ENCODE data around the gene GLIS1. TPM values are rescaled to one million over a fixed set of nuclear protein-coding genes. Genes with fewer than 3 reads are reported as not detected.
"Not testable (repeated sequence)": the region's sequence is repeated elsewhere in the genome, so short reads cannot be mapped to it uniquely, and the experiment has no call there.

GLIS1 gene
- polyA plus RNA-seq, 1 donor from 2014 or later = not detected

- H3K79me2 ChIP-seq (replicated peaks; ENCODE audit: insufficient read depth, low read length); H3K27ac ChIP-seq (ENCODE audit: low read length); H3K9me2 ChIP-seq (ENCODE audit: insufficient read depth, low read length): not testable (repeated sequence)
These were observed 21.5 kb upstream of the GLIS1 start for GRCh38 chr1:53760497-53760896.

GRCh38 chr1:53755874-53756273 lies 16.9 kb upstream of the GLIS1 start:
- H3K4me2 ChIP-seq (ENCODE audit: low read length) = no peak overlapping the region
- H3K9ac ChIP-seq (ENCODE audit: low read length) = no peak overlapping the region
- no peak overlapping the region for H2AFZ ChIP-seq (ENCODE audit: low read depth, low read length)
- no peaks in the 10 kb centered on the region for H3K36me3 ChIP-seq (ENCODE audit: insufficient read depth, low read length)
- H3K27ac ChIP-seq (ENCODE audit: low read length) = no peak overlapping the region
- no peaks in the 10 kb centered on the region for H4K20me1 ChIP-seq (ENCODE audit: insufficient read depth)
- no peak overlapping the region for H3K4me3 ChIP-seq (ENCODE audit: low read length)
- H3K79me2 ChIP-seq (replicated peaks; ENCODE audit: insufficient read depth, low read length) = no peaks in the 10 kb centered on the region
- no peaks in the 10 kb centered on the region for H3K9me3 ChIP-seq (ENCODE audit: low read length)
- no peaks in the 10 kb centered on the region for H3F3A ChIP-seq (ENCODE audit: insufficient read depth, low read length, poor library complexity, severe bottlenecking)
- TF ChIP-seq TAF1 (IDR thresholded peaks at IDR 0.05; ENCODE audit: low read depth) = no peak
- TF ChIP-seq, protein P1, sequence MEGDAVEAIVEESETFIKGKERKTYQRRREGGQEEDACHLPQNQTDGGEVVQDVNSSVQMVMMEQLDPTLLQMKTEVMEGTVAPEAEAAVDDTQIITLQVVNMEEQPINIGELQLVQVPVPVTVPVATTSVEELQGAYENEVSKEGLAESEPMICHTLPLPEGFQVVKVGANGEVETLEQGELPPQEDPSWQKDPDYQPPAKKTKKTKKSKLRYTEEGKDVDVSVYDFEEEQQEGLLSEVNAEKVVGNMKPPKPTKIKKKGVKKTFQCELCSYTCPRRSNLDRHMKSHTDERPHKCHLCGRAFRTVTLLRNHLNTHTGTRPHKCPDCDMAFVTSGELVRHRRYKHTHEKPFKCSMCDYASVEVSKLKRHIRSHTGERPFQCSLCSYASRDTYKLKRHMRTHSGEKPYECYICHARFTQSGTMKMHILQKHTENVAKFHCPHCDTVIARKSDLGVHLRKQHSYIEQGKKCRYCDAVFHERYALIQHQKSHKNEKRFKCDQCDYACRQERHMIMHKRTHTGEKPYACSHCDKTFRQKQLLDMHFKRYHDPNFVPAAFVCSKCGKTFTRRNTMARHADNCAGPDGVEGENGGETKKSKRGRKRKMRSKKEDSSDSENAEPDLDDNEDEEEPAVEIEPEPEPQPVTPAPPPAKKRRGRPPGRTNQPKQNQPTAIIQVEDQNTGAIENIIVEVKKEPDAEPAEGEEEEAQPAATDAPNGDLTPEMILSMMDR (IDR thresholded peaks at IDR 0.05; ENCODE audit: poor library complexity, severe bottlenecking) = no peak
- no peak for TF ChIP-seq POLR2AphosphoS5 (IDR thresholded peaks at IDR 0.05)
- no peak for TF ChIP-seq REST (IDR thresholded peaks at IDR 0.05; ENCODE audit: borderline replicate concordance)
- no peak for TF ChIP-seq SMC3 (conservative IDR thresholded peaks at IDR 0.05; ENCODE audit: poor library complexity)
- no peak for TF ChIP-seq EZH2 (IDR thresholded peaks at IDR 0.05; ENCODE audit: borderline replicate concordance, insufficient read depth, low read length, poor library complexity, severe bottlenecking)
- TF ChIP-seq MXI1 (conservative IDR thresholded peaks at IDR 0.05; ENCODE audit: poor library complexity, severe bottlenecking) = no peak
- TF ChIP-seq RAD21 (conservative IDR thresholded peaks at IDR 0.05) = no peak
- no peak for TF ChIP-seq EP300 (conservative IDR thresholded peaks at IDR 0.05; ENCODE audit: poor library complexity, severe bottlenecking)
- H3K27me3 ChIP-seq (ENCODE audit: insufficient read depth, low read depth, low read length) = no peaks in the 10 kb centered on the region
- H3K9me2 ChIP-seq (ENCODE audit: insufficient read depth, low read length) = no peaks in the 10 kb centered on the region

More at GRCh38 chr1:53760497-53760896, 21.5 kb upstream of the GLIS1 start:
- H3F3A ChIP-seq (ENCODE audit: insufficient read depth, low read length, poor library complexity, severe bottlenecking); H2AFZ ChIP-seq (ENCODE audit: low read depth, low read length); H3K4me2 ChIP-seq (ENCODE audit: low read length); H3K4me3 ChIP-seq (ENCODE audit: low read length); H3K9me3 ChIP-seq (ENCODE audit: low read length); H3K9ac ChIP-seq (ENCODE audit: low read length); H4K20me1 ChIP-seq (ENCODE audit: insufficient read depth); H3K36me3 ChIP-seq (ENCODE audit: insufficient read depth, low read length); H3K27me3 ChIP-seq (ENCODE audit: insufficient read depth, low read depth, low read length): not testable (repeated sequence)

Data from neural cell (in vitro differentiated cells).